Lower lobe of right lung (tissue), 2 donors: ENCODE results near the gene KCNQ1. TPM values are rescaled to one million over a fixed set of nuclear protein-coding genes. Genes with fewer than 3 reads are reported as not detected.
A peak's percentile ranks its signal among the peaks of the same experiment; 100 is the strongest.

Source experiments
- ATAC-seq, 2 donors: fragments of 200-7000 bp; cut with Tn5 transposase; one replicate each; pipeline ENCODE4 v1.9.1; 2020 to 2022; ENCODE audit warnings: mild to moderate bottlenecking in 2 of 2, moderate library complexity in 2 of 2
- DNase-seq: peaks from one replicate; pipeline ENCODE4 v3.0.0-alpha.2; 2020
- H3K27ac ChIP-seq: fragments of 200-600 bp; one replicate; pipeline ENCODE4 v1.8.0; 2022
- H3K27me3 ChIP-seq: fragments of 200-600 bp; one replicate; pipeline ENCODE4 v1.8.0; 2022; ENCODE audit warnings: low read depth
- H3K36me3 ChIP-seq: fragments of 200-600 bp; one replicate; pipeline ENCODE4 v1.8.0; 2022; ENCODE audit warnings: mild to moderate bottlenecking
- H3K4me1 ChIP-seq: fragments of 200-600 bp; one replicate; pipeline ENCODE4 v1.8.0; 2022
- H3K4me3 ChIP-seq: fragments of 200-600 bp; one replicate; pipeline ENCODE4 v1.8.0; 2022; ENCODE audit warnings: mild to moderate bottlenecking
- H3K9me3 ChIP-seq: fragments of 200-600 bp; one replicate; pipeline ENCODE4 v1.8.0; 2022
- CTCF ChIP-seq: fragments of 200-600 bp; IDR thresholded peaks from one replicate; pipeline ENCODE4 v1.8.0; 2022; ENCODE audit warnings: antibody characterized with exemption, mild to moderate bottlenecking
- intact Hi-C: fragments of 100-400 bp; cut with DNase I; formaldehyde crosslinking; loops from one replicate; pipeline ENCODE4 v1.11.0; 2022
- total RNA-seq: library from RNA; stranded (reverse); fragmentation: NEBNext Ultra II Directional; extraction: Animal tissue kit (Norgen Biotek cat#: 25700); gene quantifications from one replicate; pipeline ENCODE4 v1.2.1, GENCODE V29; 2021
- donor health status: DM: no; HTN: yes; CAD: no; lungs with severe emphysema.

KCNQ1 gene
- total RNA-seq, 1 donor from 2014 or later = 51.0 TPM

- no peak for ATAC-seq
- Histone ChIP-seq H3K27ac (no peak overlapping the region), H3K4me1 (peaks cover 19% of the 10 kb centered on the region), H3K27me3 (no peaks in the 10 kb centered on the region), H3K36me3 (no peaks in the 10 kb centered on the region), H3K4me3 (no peak overlapping the region), H3K9me3 (no peaks in the 10 kb centered on the region)
- no peak for TF ChIP-seq CTCF
- intact Hi-C loops = no loop called here
- no peak for DNase-seq
Observed at GRCh38 chr11:2796091-2796490, 351.3 kb downstream of the KCNQ1 start.

DNA sequence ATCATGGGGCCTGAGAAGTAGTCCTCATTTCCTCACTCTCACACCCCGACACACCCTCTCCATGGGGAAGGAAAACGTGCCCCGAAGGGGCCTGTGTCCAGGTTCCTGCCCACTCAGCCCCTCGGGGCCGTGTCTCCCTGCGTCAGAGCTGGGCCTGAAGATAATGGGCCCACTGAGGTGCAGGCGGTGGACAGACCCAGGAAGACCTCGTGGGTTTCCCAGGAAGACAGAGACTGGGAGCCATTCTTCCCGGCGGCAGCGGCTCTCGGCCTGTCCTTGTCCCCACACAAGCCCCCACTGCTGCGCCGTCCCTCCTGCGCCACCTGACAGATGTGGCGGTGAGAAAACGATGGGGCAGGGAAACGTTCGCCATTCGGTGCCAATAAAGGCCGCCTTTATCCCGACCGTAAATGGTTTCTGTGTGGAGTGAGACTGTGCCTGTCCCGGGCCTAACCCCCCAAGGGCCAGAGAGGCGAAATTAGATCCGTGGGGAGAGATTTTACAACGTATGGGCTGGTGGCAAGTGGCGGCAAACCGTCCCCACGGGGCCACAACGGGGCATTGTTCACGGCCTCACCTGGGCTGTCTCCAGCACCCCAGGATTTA, 351.8 kb downstream of the KCNQ1 start:
- Histone ChIP-seq H3K4me1 (peaks cover 13% of the 10 kb centered on the region), H3K9me3 (no peaks in the 10 kb centered on the region), H3K27ac (no peak overlapping the region), H3K27me3 (no peaks in the 10 kb centered on the region), H3K4me3 (no peak overlapping the region), H3K36me3 (no peaks in the 10 kb centered on the region)
- DNase-seq = peak; percentile 25
- no peak for ATAC-seq
- intact Hi-C loops = no loop called here
- no peak for TF ChIP-seq CTCF

DNA sequence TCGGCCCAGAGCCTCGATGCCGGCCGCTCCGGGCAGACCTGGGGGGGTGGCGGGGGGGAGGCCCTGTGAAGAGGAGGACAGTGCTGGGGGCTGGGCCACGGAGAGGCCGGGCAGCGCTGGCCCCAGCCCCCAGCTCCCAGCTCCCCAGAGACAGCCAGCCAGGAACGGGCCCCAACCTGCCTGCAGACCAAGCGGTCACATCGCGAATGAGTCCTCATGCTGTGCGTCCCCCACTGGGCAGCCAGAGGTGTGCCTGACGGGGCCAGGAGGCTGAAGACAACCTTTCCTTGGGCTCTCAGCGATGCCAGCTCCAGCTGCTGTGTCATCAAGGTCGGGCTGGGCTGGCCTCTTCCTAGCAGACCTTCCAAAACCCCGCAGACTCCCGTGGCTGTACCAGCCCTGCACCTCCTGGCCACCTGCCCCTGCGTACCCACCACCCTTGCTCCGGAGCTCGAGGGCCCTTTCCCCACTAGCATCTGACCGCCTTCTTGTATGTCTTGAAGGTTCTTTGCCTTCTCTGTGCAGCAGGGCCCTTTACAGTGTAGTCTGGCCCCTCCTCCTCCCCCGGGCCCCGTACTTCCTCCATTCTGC, 352.4 kb downstream of the KCNQ1 start:
- Histone ChIP-seq H3K4me3 (no peak overlapping the region), H3K27me3 (no peaks in the 10 kb centered on the region), H3K9me3 (no peaks in the 10 kb centered on the region), H3K27ac (no peak overlapping the region), H3K36me3 (no peaks in the 10 kb centered on the region), H3K4me1 (peaks cover 10% of the 10 kb centered on the region)
- ATAC-seq (no peak), DNase-seq (peak; percentile 40)
- intact Hi-C loops = no loop called here
- TF ChIP-seq CTCF = no peak

- DNase-seq (peak; percentile 35), ATAC-seq (no peak)
- Histone ChIP-seq H3K27me3 (no peaks in the 10 kb centered on the region), H3K4me3 (no peak overlapping the region), H3K9me3 (no peaks in the 10 kb centered on the region), H3K27ac (no peak overlapping the region), H3K4me1 (peaks cover 10% of the 10 kb centered on the region), H3K36me3 (no peaks in the 10 kb centered on the region)
- intact Hi-C loops = no loop called here
- no peak for TF ChIP-seq CTCF
Observed at GRCh38 chr11:2797741-2798361, 353.0 kb downstream of the KCNQ1 start.

- Histone ChIP-seq H3K27me3 (no peaks in the 10 kb centered on the region), H3K27ac (no peak overlapping the region), H3K4me3 (no peak overlapping the region), H3K36me3 (no peaks in the 10 kb centered on the region), H3K9me3 (no peaks in the 10 kb centered on the region), H3K4me1 (peaks cover 10% of the 10 kb centered on the region)
- intact Hi-C loops = no loop called here
- no peak for TF ChIP-seq CTCF
- peak; percentile 37 for DNase-seq
- no peak for ATAC-seq
Observed at GRCh38 chr11:2798951-2799761, 354.3 kb downstream of the KCNQ1 start.
